Measurements from ENCODE around the gene MAPRE2.
"Not testable (repeated sequence)": the region's sequence is repeated elsewhere in the genome, so short reads cannot be mapped to it uniquely, and the experiment has no call there.

MAPRE2 gene

GRCh38 chr18:35127201-35127600 lies 86.0 kb downstream of the MAPRE2 start:
- no peak for DNase-seq

GRCh38 chr18:35128675-35129074 lies 87.5 kb downstream of the MAPRE2 start:
- no peak for DNase-seq

- no peak for DNase-seq
Measured at GRCh38 chr18:35130236-35130635, 89.0 kb downstream of the MAPRE2 start.

- DNase-seq: no peak
Measured at GRCh38 chr18:35131387-35132020, 90.3 kb downstream of the MAPRE2 start.

GRCh38 chr18:35132021-35132902 lies 91.0 kb downstream of the MAPRE2 start:
- no peak for DNase-seq

GRCh38 chr18:35134190-35134730 lies 93.0 kb downstream of the MAPRE2 start:
- no peak for DNase-seq

GRCh38 chr18:35134791-35135531 lies 93.7 kb downstream of the MAPRE2 start:
- DNase-seq: no peak

GRCh38 chr18:35136248-35136647 lies 95.0 kb downstream of the MAPRE2 start:
- no peak for DNase-seq

GRCh38 chr18:35136885-35137284 lies 95.7 kb downstream of the MAPRE2 start:
- no peak for DNase-seq

- DNase-seq: no peak
Measured at GRCh38 chr18:35137632-35138031, 96.4 kb downstream of the MAPRE2 start.

- DNase-seq: no peak
Measured at GRCh38 chr18:35138773-35139172, 97.6 kb downstream of the MAPRE2 start.

GRCh38 chr18:35139517-35139916 lies 98.3 kb downstream of the MAPRE2 start:
- DNase-seq: no peak

GRCh38 chr18:35141077-35141476 lies 99.9 kb downstream of the MAPRE2 start:
- no peak for DNase-seq

GRCh38 chr18:35141567-35142274 lies 100.5 kb downstream of the MAPRE2 start:
- DNase-seq: no peak

GRCh38 chr18:35142275-35142615 lies 101.0 kb downstream of the MAPRE2 start:
- DNase-seq: no peak

- DNase-seq: peak in 5 of 6 experiments; percentile 3 to 46 (median 25)
Measured at GRCh38 chr18:35143622-35144596, 102.7 kb downstream of the MAPRE2 start.

- DNase-seq: no peak
Measured at GRCh38 chr18:35144698-35145097, 103.5 kb downstream of the MAPRE2 start.

GRCh38 chr18:35150195-35150594 lies 109.0 kb downstream of the MAPRE2 start:
- not testable (repeated sequence) for DNase-seq

- no peak for DNase-seq
Measured at GRCh38 chr18:35153609-35154272, 112.5 kb downstream of the MAPRE2 start.

- DNase-seq: no peak
Measured at GRCh38 chr18:35155398-35156117, 114.3 kb downstream of the MAPRE2 start.

Measured in stimulated activated naive CD4-positive, alpha-beta T cell (primary cell).